Fibroblast of lung (primary cell): ENCODE data around the gene RGS18. TPM values are rescaled to one million over a fixed set of nuclear protein-coding genes. Genes with fewer than 3 reads are reported as not detected.

Source experiments
- DNase-seq, 2 donors: peaks; one replicate each; pipeline versions ENCODE4 v3.0.0 to v3.0.0-alpha.2; 2010; ENCODE audit warnings: low read depth in 2 of 2
- H2AFZ ChIP-seq: 2 replicates; pipeline ENCODE4 v1.5.1; 2012; ENCODE audit warnings: low read length, control low read depth, inconsistent platforms
- H3K27ac ChIP-seq: 2 replicates; pipeline ENCODE4 v1.5.1; 2011; ENCODE audit warnings: low read length, control low read depth; ENCODE audit not compliant: insufficient read depth
- H3K27me3 ChIP-seq: 2 replicates; pipeline ENCODE4 v1.5.1; 2011; ENCODE audit warnings: mild to moderate bottlenecking, low read length; ENCODE audit not compliant: control insufficient read depth, insufficient read depth
- H3K36me3 ChIP-seq: 2 replicates; pipeline ENCODE4 v1.5.1; 2011; ENCODE audit warnings: low read length; ENCODE audit not compliant: control insufficient read depth, insufficient read depth
- H3K4me1 ChIP-seq: 2 replicates; pipeline ENCODE4 v1.5.1; 2011; ENCODE audit warnings: low read length; ENCODE audit not compliant: control insufficient read depth, insufficient read depth; ENCODE audit errors: extremely low read depth
- H3K4me2 ChIP-seq: 2 replicates; pipeline ENCODE4 v1.5.1; 2011; ENCODE audit warnings: low read length, control low read depth; ENCODE audit not compliant: insufficient read depth; ENCODE audit errors: extremely low read depth
- H3K4me3 ChIP-seq, 4 experiments: fragments of 200-600 bp in 1 of 4; sonication (generic) in 1 of 4; replicated peaks in 1 of 4; 2 replicates each; pipeline ENCODE4 v1.5.1; 2011 to 2016; ENCODE audit warnings: low read length in 4 of 4, low read depth in 3 of 4, mild to moderate bottlenecking in 3 of 4, control low read depth in 2 of 4, inconsistent platforms in 1 of 4, mixed read lengths in 1 of 4; ENCODE audit not compliant: insufficient read depth in 1 of 4; ENCODE audit errors: control extremely low read depth in 1 of 4
- H3K79me2 ChIP-seq: 2 replicates; pipeline ENCODE4 v1.5.1; 2012; ENCODE audit warnings: mild to moderate bottlenecking, low read length, inconsistent platforms; ENCODE audit not compliant: control insufficient read depth, insufficient read depth
- H3K9ac ChIP-seq: 2 replicates; pipeline ENCODE4 v1.5.1; 2011; ENCODE audit warnings: mild to moderate bottlenecking, low read length, control low read depth; ENCODE audit not compliant: insufficient read depth
- H3K9me3 ChIP-seq: 2 replicates; pipeline ENCODE4 v1.5.1; 2012; ENCODE audit warnings: low read depth, low read length; ENCODE audit not compliant: control insufficient read depth, insufficient read depth
- H4K20me1 ChIP-seq: 2 replicates; pipeline ENCODE4 v1.5.1; 2011; ENCODE audit warnings: low read length; ENCODE audit not compliant: control insufficient read depth, insufficient read depth; ENCODE audit errors: extremely low read depth
- CTCF ChIP-seq, 2 donors: IDR thresholded peaks in 1 of 2; conservative IDR thresholded peaks in 1 of 2; 1 replicate in 1 of 2; 2 replicates in 1 of 2; pipeline ENCODE4 v1.5.1; 2011 to 2012; ENCODE audit warnings: low read length in 2 of 2, control low read depth in 1 of 2, inconsistent platforms in 1 of 2, low read depth in 1 of 2, mild to moderate bottlenecking in 1 of 2
- EZH2 ChIP-seq: IDR thresholded peaks from 2 replicates; pipeline ENCODE4 v1.5.1; 2012; ENCODE audit warnings: low read length, control low read depth, mild to moderate bottlenecking; ENCODE audit errors: missing control alignments
- polyA plus RNA-seq, 2 donors: library from polyadenylated mRNA; depleted of rRNA in 1 of 2; stranded (reverse) in 1 of 2; unstranded in 1 of 2; fragments of >200 nt; gene quantifications; 2 replicates each; pipeline ENCODE4 v1.2.1, GENCODE V29; 2011 to 2012; ENCODE audit warnings: missing spikeins in 1 of 2
- total RNA-seq: library from RNA; depleted of rRNA; stranded (reverse); fragments of >200 nt; gene quantifications from 2 replicates; pipeline ENCODE4 v1.2.1, GENCODE V29; 2014

Gene RGS18
- total and polyA plus RNA-seq, 2 donors (not counting 1 experiment from before 2014, with no cell fraction given) = 0.17 TPM; not detected in 1

- H3K27ac ChIP-seq = no peak overlapping the region
- no peak overlapping the region for H2AFZ ChIP-seq
- TF ChIP-seq CTCF (conservative IDR thresholded peaks at IDR 0.05 in 1 of 2, IDR thresholded peaks at IDR 0.05 in 1 of 2; ENCODE audit: low read depth in 1 of 2, low read length in 2 of 2) (no peak), EZH2 (no peak)
- no peak for DNase-seq
- H3K27me3 ChIP-seq = no peaks in the 10 kb centered on the region
- no peak overlapping the region for H3K9ac ChIP-seq
- no peak overlapping the region for H3K4me2 ChIP-seq
- no peaks in the 10 kb centered on the region for H3K79me2 ChIP-seq
- H4K20me1 ChIP-seq = no peaks in the 10 kb centered on the region
- no peaks in the 10 kb centered on the region for H3K4me1 ChIP-seq
- no peaks in the 10 kb centered on the region for H3K9me3 ChIP-seq
- no peaks in the 10 kb centered on the region for H3K36me3 ChIP-seq
- H3K4me3 ChIP-seq = no peak overlapping the region
Measured at GRCh38 chr1:192118881-192119405, 39.3 kb upstream of the RGS18 start.

- H3K4me1 ChIP-seq = no peaks in the 10 kb centered on the region
- no peak overlapping the region for H3K4me2 ChIP-seq
- H3K27me3 ChIP-seq = no peaks in the 10 kb centered on the region
- H3K9me3 ChIP-seq = no peaks in the 10 kb centered on the region
- no peak overlapping the region for H3K9ac ChIP-seq
- H2AFZ ChIP-seq = no peak overlapping the region
- no peaks in the 10 kb centered on the region for H3K36me3 ChIP-seq
- no peaks in the 10 kb centered on the region for H3K79me2 ChIP-seq
- no peak for DNase-seq
- no peaks in the 10 kb centered on the region for H4K20me1 ChIP-seq
- no peak overlapping the region for H3K4me3 ChIP-seq
- TF ChIP-seq CTCF (conservative IDR thresholded peaks at IDR 0.05 in 1 of 2, IDR thresholded peaks at IDR 0.05 in 1 of 2; ENCODE audit: low read depth in 1 of 2, low read length in 2 of 2) (no peak), EZH2 (no peak)
- no peak overlapping the region for H3K27ac ChIP-seq
Measured at GRCh38 chr1:192119701-192120100, 38.6 kb upstream of the RGS18 start.

DNA sequence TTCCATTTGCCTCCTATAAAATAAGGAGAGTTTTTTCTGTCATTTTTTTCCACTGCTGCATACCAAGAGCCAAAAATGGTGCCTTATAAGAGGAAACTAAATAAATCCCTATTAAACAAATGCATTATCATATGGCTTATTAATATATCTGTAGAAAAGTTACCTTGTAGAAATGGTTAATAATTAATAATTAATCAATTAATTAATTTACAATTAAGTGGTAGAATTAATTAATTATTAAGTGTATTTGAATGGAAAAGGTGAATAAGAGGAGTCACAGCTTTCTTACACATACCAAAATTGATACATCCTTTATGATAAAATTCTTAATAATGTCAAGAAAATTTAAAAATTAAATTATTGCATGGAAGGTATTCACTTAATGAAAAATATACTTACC is 35.6 kb upstream of the RGS18 start:
- no peaks in the 10 kb centered on the region for H3K36me3 ChIP-seq

More for the DNA sequence above, 35.6 kb upstream of the RGS18 start:
- Histone ChIP-seq H3K79me2 (no peaks in the 10 kb centered on the region), H3K27ac (no peak overlapping the region), H3K9me3 (no peaks in the 10 kb centered on the region), H4K20me1 (no peaks in the 10 kb centered on the region), H2AFZ (no peak overlapping the region), H3K4me1 (no peaks in the 10 kb centered on the region), H3K4me2 (no peak overlapping the region), H3K9ac (no peak overlapping the region), H3K4me3 (no peak overlapping the region), H3K27me3 (no peaks in the 10 kb centered on the region)
- DNase-seq = no peak
- TF ChIP-seq EZH2 (no peak), CTCF (conservative IDR thresholded peaks at IDR 0.05 in 1 of 2, IDR thresholded peaks at IDR 0.05 in 1 of 2; ENCODE audit: low read depth in 1 of 2, low read length in 2 of 2) (no peak)
